SK-N-MC (cell line): ENCODE data around the gene KLHDC7A.

ENCODE experiments used
- DNase-seq: peaks from one replicate; pipeline ENCODE4 v3.0.0-alpha.2; 2011; ENCODE audit warnings: low read depth, low spot score
- H3K27ac ChIP-seq: fragments of 200-600 bp; sonication (generic); 2 replicates; pipeline ENCODE4 v1.5.1; 2016; ENCODE audit warnings: mixed run types
- H3K36me3 ChIP-seq: fragments of 200-600 bp; sonication (generic); 2 replicates; pipeline ENCODE4 v1.6.1; 2017; ENCODE audit warnings: antibody characterized with exemption, low read length, mixed read lengths; ENCODE audit not compliant: insufficient read depth
- H3K4me3 ChIP-seq: fragments of 200-600 bp; sonication (generic); 2 replicates; pipeline ENCODE4 v1.5.1; 2016
- H3K9ac ChIP-seq: fragments of 200-600 bp; sonication (generic); 2 replicates; pipeline ENCODE4 v1.8.0; 2017; ENCODE audit warnings: mixed run types, mixed read lengths; ENCODE audit not compliant: insufficient read length
- H3K9me3 ChIP-seq: fragments of 200-600 bp; sonication (generic); 2 replicates; pipeline ENCODE4 v1.6.1; 2017; ENCODE audit warnings: low read depth, mild to moderate bottlenecking, antibody characterized with exemption, low read length, moderate library complexity, mixed read lengths
- EZH2 ChIP-seq: fragments of 200-600 bp; sonication (generic); IDR thresholded peaks from one replicate; pipeline ENCODE4 v1.6.1; 2017; ENCODE audit warnings: antibody characterized with exemption
- FOXP2 ChIP-seq: optimal IDR thresholded peaks from 2 replicates; pipeline ENCODE3; 2011; ENCODE audit warnings: mild to moderate bottlenecking, moderate library complexity; ENCODE audit not compliant: insufficient read depth; ENCODE audit errors: extremely low read length, control extremely low read depth
- POLR2AphosphoS5 ChIP-seq: IDR thresholded peaks from 2 replicates; pipeline ENCODE4 v1.6.1; 2012; ENCODE audit warnings: mild to moderate bottlenecking, low read depth, low read length, borderline replicate concordance

KLHDC7A gene

DNA sequence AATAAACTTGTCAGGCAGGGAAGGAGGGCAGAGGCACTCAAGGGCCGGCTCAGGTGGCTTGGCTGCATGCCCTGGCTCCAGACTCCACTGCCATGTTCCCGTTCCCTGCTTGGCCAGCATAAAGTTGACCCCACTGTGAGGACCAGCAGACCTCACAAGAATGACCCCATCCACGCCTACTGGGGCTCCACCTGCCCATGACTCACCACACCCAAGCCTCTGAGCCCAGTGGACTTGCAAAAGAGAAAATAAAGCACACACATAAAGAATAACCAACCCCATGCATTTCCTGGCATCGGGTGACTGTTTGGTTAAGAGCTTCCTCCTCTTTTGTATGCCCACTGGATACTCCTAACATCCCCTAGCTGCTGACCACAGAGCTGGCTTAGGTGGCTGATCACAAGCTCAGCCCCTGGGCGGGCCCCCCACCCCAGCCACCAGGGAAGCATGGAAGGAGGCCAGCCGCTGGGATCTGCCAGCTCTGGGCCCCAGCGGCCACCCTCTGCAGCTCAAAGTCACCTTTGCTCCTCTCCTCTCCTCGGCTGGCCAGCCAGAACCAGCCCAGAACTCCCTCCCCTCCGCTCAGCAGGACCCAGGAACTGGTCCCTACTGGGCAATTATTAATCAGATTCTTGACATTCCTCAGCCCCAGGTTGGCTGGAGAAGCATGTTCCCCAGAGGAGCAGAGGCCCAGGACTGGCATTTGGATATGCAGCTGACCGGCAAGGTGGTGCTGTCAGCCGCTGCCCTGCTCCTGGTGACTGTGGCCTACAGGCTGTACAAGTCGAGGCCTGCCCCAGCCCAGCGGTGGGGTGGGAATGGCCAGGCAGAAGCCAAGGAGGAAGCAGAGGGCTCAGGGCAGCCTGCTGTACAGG lies at the start of gene KLHDC7A:
TSS of gene KLHDC7A (plus strand) at position 616 of the 875 bp plus-strand sequence. CDS start at position 668, 52 bp downstream.
- Histone ChIP-seq H3K4me3 (no peak within 1 kb of the TSS), H3K9me3 (no peaks in the 10 kb centered on the region), H3K27ac (no peak within 1 kb of the TSS; the same call in 1 of the 2 replicates), H3K9ac (no peak within 1 kb of the TSS), H3K36me3 (no peaks in the 10 kb centered on the region)
- TF ChIP-seq POLR2AphosphoS5 = no peak
- no peak for TF ChIP-seq EZH2
- no peak for TF ChIP-seq FOXP2
- no peak for DNase-seq

DNA sequence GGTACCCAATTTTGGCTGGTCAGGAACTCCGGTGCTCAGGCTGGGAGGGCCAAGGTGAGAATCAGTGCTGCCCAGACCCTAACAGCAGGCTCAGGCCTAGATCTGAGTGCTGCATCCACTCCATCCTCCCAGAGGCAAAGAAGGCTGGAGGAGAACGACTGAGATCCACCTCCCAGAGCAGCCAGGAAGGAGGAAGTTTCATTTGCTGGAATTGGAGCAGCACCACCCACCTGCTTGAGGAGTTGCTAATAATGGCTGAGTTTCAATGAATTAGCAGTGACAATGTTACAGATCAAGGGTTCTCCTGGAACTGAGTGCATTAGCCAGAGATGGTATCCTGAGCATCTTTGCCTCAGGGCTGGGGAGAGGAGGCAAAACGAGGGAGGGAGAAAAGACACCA lies 46.7 kb upstream of the KLHDC7A start:
- TF ChIP-seq POLR2AphosphoS5 = no peak
- no peak for TF ChIP-seq FOXP2
- no peak for TF ChIP-seq EZH2
- H3K9ac ChIP-seq = no peak overlapping the region
- H3K27ac ChIP-seq = no peak overlapping the region
- DNase-seq = no peak
- no peak overlapping the region for H3K4me3 ChIP-seq
- no peaks in the 10 kb centered on the region for H3K36me3 ChIP-seq
- H3K9me3 ChIP-seq = no peaks in the 10 kb centered on the region

DNA sequence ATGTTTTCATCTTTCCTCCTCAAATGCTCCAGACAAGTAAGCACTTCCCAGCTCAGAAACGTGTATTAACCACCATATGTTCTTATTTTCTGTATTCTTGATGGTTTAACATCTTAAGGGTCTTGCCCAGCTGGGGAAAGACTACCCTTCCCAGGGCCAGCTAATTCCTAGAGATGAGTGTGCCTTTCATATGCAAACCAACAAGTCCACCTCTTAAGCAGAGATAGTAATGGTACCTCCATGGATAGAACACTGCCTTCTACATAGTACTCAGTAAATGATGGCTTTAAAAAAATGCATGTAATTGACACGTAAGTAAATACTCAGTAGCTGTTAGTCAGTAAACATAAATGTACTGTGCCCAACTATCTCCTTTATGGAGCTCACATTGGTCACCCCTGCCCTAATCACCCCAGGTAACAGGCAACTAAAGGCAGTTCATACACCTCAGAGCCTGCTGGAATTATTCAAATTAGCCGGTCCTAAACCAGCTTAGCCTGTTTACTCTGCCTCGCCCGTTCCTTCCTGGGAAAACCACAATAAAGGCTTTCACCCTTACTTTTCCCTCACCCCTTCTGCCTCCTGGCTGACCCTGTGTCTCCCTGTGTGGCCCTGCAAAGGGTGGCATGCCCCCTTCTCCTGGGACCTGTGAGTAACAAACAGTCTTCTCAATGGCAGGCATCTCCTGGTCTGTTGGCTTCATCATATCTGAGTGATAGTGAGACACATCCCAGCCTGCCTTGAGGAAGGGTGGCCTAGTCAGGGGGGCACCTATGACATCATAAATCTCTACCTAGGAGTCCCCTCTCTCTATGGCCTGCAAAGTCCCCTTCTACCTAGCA lies 40.1 kb upstream of the KLHDC7A start:
- no peaks in the 10 kb centered on the region for H3K9me3 ChIP-seq
- no peak overlapping the region for H3K9ac ChIP-seq
- TF ChIP-seq POLR2AphosphoS5 (no peak), FOXP2 (no peak), EZH2 (no peak)
- no peak overlapping the region for H3K4me3 ChIP-seq
- no peaks in the 10 kb centered on the region for H3K36me3 ChIP-seq
- no peak overlapping the region for H3K27ac ChIP-seq
- no peak for DNase-seq

DNA sequence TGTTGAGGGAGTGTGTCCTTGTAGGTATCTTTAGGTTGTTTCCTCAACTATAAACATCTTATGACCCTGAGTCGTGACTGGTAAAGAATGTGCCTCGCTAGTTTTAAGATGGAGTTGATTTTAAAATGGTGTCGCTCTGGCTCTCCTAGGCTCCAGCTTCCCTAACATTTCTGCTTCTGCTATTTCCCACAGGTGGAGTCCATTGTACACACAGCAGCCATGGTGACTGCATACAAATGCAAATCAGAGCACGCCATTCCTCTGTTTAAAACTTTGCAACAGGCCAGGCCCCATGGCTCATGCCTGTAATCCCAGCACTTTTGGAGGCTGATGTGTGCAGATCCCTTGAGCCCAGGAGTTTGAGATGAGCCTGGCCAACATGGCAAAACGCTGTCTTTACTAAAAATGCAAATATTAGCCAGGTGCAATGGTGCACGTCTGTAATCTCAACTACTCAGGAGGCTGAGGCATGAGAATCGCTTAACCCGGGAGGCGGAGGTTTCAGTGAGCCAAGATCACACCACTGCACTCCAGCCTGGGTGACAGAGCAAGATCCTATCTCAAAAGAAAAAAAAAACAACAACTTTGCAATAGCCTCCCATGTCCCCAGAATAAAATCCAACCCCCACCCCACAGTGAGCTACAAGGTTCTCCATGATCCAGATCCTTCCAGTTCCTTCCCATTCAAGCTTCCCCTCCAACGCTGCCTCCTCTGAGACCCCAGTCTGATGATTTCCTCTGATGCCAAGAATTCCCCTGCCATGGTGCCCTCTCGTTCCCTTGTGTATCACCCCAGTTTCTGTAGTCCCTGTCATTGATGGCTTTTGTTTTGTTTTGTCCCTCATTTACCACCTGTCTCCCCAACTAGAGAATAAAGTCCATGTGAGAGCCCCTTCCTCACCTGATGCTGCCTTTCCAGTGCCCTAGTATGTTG lies 36.9 kb upstream of the KLHDC7A start:
- Histone ChIP-seq H3K36me3 (no peaks in the 10 kb centered on the region), H3K4me3 (no peak overlapping the region), H3K9ac (no peak overlapping the region), H3K27ac (no peak overlapping the region), H3K9me3 (no peaks in the 10 kb centered on the region)
- TF ChIP-seq FOXP2 (no peak), POLR2AphosphoS5 (no peak), EZH2 (no peak)
- DNase-seq = no peak

DNA sequence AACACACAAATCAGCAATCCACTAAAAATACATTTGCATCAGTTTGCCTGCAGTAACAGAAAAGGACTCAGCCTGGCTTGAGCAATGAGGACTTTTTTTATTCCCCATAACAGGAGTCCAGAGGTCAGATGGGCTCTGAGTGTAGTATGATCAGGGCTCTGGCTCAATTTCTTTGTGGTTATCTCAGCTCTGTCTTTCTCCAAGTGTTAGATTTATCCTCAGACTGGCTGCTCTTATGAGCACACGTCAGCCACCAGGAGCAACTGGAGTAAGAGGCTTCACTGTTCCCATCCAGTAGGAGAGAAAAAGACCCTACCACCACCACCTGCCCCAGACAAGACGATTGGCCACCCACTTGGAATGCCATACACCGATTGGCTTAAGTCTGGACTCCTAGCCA lies 36.2 kb upstream of the KLHDC7A start:
- Histone ChIP-seq H3K4me3 (no peak overlapping the region), H3K9me3 (no peaks in the 10 kb centered on the region), H3K27ac (no peak overlapping the region), H3K9ac (no peak overlapping the region), H3K36me3 (no peaks in the 10 kb centered on the region)
- TF ChIP-seq FOXP2 (no peak), EZH2 (no peak), POLR2AphosphoS5 (no peak)
- DNase-seq = no peak

DNA sequence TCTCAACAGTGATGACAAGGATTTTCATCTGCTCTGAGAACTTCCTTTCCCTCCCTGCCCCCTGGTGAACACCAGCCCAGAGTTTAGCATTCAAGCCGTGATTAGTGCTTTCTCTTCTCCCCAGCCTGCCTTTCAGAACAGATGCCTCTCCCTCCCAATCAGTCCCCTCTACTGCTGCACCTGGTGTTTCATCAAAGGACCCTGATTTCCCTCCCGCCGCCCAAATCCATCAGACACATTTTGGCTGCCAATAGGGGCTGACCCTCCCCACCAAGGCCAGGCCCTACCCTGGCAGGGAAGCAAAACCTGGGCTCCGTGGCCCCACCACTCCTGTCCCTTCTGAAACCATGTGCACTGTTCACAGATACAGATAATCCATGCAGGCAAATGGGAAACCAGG lies 34.0 kb upstream of the KLHDC7A start:
- no peak for DNase-seq
- H3K9me3 ChIP-seq = no peaks in the 10 kb centered on the region
- H3K9ac ChIP-seq = no peak overlapping the region
- H3K4me3 ChIP-seq = no peak overlapping the region
- no peak overlapping the region for H3K27ac ChIP-seq
- no peak for TF ChIP-seq FOXP2
- TF ChIP-seq POLR2AphosphoS5 = no peak
- TF ChIP-seq EZH2 = no peak
- no peaks in the 10 kb centered on the region for H3K36me3 ChIP-seq

DNA sequence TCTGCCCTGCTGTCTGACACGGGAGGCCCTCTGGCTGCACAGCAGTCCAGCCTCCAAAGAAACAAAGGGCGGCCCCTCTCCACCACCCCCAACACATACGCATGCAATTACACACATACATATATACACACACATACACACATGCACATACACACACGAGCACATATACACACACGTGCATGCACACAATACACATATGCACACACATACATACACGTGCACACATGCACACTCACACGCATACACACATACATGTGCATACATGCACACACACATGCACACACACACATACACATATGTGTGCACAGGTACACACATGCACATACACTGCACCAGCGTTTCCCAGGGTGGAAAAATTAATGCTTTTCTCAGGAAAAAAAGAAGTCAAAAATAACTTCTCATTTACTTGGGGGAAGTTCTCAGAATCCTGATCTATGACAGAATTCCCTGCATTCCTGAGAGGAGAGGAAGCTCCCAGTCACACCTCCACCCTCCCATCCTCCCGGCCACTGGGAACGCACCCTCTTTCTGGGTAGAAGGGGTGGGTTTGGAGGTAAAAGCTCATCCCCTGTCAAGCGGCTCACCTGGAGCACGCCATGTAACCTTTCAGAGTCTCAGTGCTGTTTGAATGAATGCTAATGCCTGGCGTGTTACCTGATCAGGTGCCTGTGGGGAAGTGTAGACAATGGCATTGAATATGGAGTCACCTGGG lies 33.1 kb upstream of the KLHDC7A start:
- no peak overlapping the region for H3K4me3 ChIP-seq
- no peaks in the 10 kb centered on the region for H3K9me3 ChIP-seq
- H3K36me3 ChIP-seq = no peaks in the 10 kb centered on the region
- DNase-seq = no peak
- TF ChIP-seq POLR2AphosphoS5 = no peak
- TF ChIP-seq EZH2 = no peak
- no peak for TF ChIP-seq FOXP2
- H3K27ac ChIP-seq = no peak overlapping the region
- no peak overlapping the region for H3K9ac ChIP-seq
